Heart right ventricle (tissue), 16 donors: ENCODE measurements around the gene LRRC25. TPM values are rescaled to one million over a fixed set of nuclear protein-coding genes. Genes with fewer than 3 reads are reported as not detected.

Experiments used
- ATAC-seq, 8 donors: fragments of 200-7000 bp; cut with Tn5 transposase; one replicate each; pipeline ENCODE4 v1.9.1; 2020; ENCODE audit warnings: mild to moderate bottlenecking in 8 of 8, moderate library complexity in 8 of 8, moderate number of reproducible peaks in 1 of 8
- DNase-seq, 2 donors: peaks; one replicate each; pipeline ENCODE4 v3.0.0-alpha.2; 2020
- H3K27ac ChIP-seq, 10 donors: fragments of 200-600 bp; sonication (generic) in 2 of 10; one replicate each; pipeline versions ENCODE4 v1.5.0 to v1.8.0; 2020 to 2022; ENCODE audit warnings: mild to moderate bottlenecking in 3 of 10
- H3K27me3 ChIP-seq, 7 donors: fragments of 200-600 bp; one replicate each; pipeline ENCODE4 v1.8.0; 2021 to 2022; ENCODE audit warnings: mild to moderate bottlenecking in 2 of 7
- H3K36me3 ChIP-seq, 9 donors: fragments of 200-600 bp; sonication (generic) in 1 of 9; one replicate each; pipeline versions ENCODE4 v1.5.0 to v1.8.0; 2020 to 2022; ENCODE audit warnings: mild to moderate bottlenecking in 2 of 9
- H3K4me1 ChIP-seq, 9 donors: fragments of 200-600 bp; sonication (generic) in 1 of 9; one replicate each; pipeline versions ENCODE4 v1.5.0 to v1.8.0; 2020 to 2022; ENCODE audit warnings: mild to moderate bottlenecking in 4 of 9
- H3K4me3 ChIP-seq, 10 donors: fragments of 200-600 bp; sonication (generic) in 2 of 10; one replicate each; pipeline versions ENCODE4 v1.5.0 to v1.8.0; 2020 to 2022; ENCODE audit warnings: mild to moderate bottlenecking in 7 of 10, moderate library complexity in 2 of 10
- H3K9me3 ChIP-seq, 11 donors: fragments of 200-600 bp in 10 of 11; sonication (generic) in 2 of 11; one replicate each; pipeline versions ENCODE4 v1.5.0 to v1.8.0; 2013 to 2022; ENCODE audit warnings: mild to moderate bottlenecking in 2 of 11, control low read depth in 1 of 11, moderate library complexity in 1 of 11
- CTCF ChIP-seq, 9 donors: fragments of 200-600 bp; sonication (generic) in 2 of 9; IDR thresholded peaks; one replicate each; pipeline versions ENCODE4 v1.5.0 to v1.8.0; 2021 to 2022; ENCODE audit warnings: antibody characterized with exemption in 9 of 9, mild to moderate bottlenecking in 5 of 9, moderate library complexity in 1 of 9
- WGBS, 2 donors: extraction: QIAGEN DNeasy Blood & Tissue Kit; methylation state at CpG; one replicate each; pipeline ENCODE4 v1.1.7; 2013; ENCODE audit warnings: inconsistent platforms in 1 of 2; 5-methylcytosine and 5-hydroxymethylcytosine counted together
- intact Hi-C, 10 donors: fragments of 100-400 bp; cut with DNase I; formaldehyde crosslinking; loops; one replicate each; pipeline versions ENCODE4 v1.11.1 to v1.14.2; 2022
- polyA plus RNA-seq, 2 donors: library from polyadenylated mRNA; stranded (reverse); fragments of 200-250 nt; gene quantifications; one replicate each; pipeline ENCODE4 v1.2.3, GENCODE V29; 2013
- total RNA-seq, 10 donors: library from RNA; stranded (reverse); fragmentation: NEBNext Ultra II Directional in 3 of 10; extraction: Animal tissue kit (Norgen Biotek cat#: 25700) in 3 of 10; gene quantifications; one replicate each; pipeline versions ENCODE4 v1.2.1 to v1.2.4, GENCODE V29; 2021 to 2023
- donor health status: Arrhythmogenic right ventricular cardiomyopathy.
- donor health status: ischemic (EF 13 %, LVEDD 7.1; RV severe dilation, severe dysfunction).
- donor health status: healthy with polysubstance abuse.
- donor health status: DM: no; HTN: yes; CAD: no.
- donor health status: DM: no; HTN: no; CAD: no.
- donor health status: ischemic (EF 25% LVEDD 6.9; RV normal size, moderate dysfunction).
- donor health status: ischemic (EF 25% LVEDD 5.7; RV mildly dilated, moderate dysfunction).
- donor health status: healthy.
- donor health status: DM: yes; HTN: yes; CAD: no.
- donor health status: Ischemic cardiomyopathy.
- donor health status: ischemic (EF 35%, LVEDD 5.7; RV mildly dilated, moderate dysfunction).
- donor health status: nonischemic (EF 11% LVEDD 7.7; RV severe dilation, severe dysfunction).
- donor health status: DM: yes; HTN: yes; CAD: no.
- donor health status: PGD.
- donor health status: ischemic (EF 29% LVEDD 5.4; RV normal size, mild dysfunction).
- donor health status: nonischemic (EF 23%, LVEDD 6.1; RV moderate dilation, normal function).

The LRRC25 gene
- total and polyA plus RNA-seq, 12 donors, result 0.57 to 13.3 (median 1.8) TPM

GRCh38 chr19:18442941-18443340 is 45.5 kb upstream of the LRRC25 start:
- ATAC-seq, result no peak
- no peaks in the 10 kb centered on the region for H3K9me3 ChIP-seq
- no peak overlapping the region for H3K4me3 ChIP-seq
- H3K4me1 ChIP-seq, result peaks cover 8 to 19% (median 12%) of the 10 kb centered on the region in 9 donors
- 85 to 90% methylated on average over 12 of the region's 12 CpGs for WGBS, 2 donors
- intact Hi-C loops, result loop anchor here in 3 of 10 donors (10.0 kb wide), 3 partner anchors 122 to 412 kb away; no protein-coding TSS in a partner anchor
- DNase-seq, result no peak
- no peak overlapping the region for H3K27ac ChIP-seq
- TF ChIP-seq CTCF (IDR thresholded peaks at IDR 0.05), result no peak
- peaks cover 0 to 10% (median 0%) of the 10 kb centered on the region in 7 donors for H3K27me3 ChIP-seq
- peaks cover 0 to 53% (median 31%) of the 10 kb centered on the region in 9 donors for H3K36me3 ChIP-seq

- WGBS, 2 donors, result 87 to 90% methylated on average over 5 of the region's 5 CpGs
- H3K27me3 ChIP-seq, result peaks cover 0 to 17% (median 0%) of the 10 kb centered on the region in 7 donors
- ATAC-seq, result no peak
- no peak overlapping the region for H3K4me3 ChIP-seq
- H3K9me3 ChIP-seq, result no peaks in the 10 kb centered on the region
- peaks cover 0 to 45% (median 31%) of the 10 kb centered on the region in 9 donors for H3K36me3 ChIP-seq
- peaks cover 9 to 26% (median 19%) of the 10 kb centered on the region in 9 donors for H3K4me1 ChIP-seq
- no peak for TF ChIP-seq CTCF (IDR thresholded peaks at IDR 0.05)
- DNase-seq, result no peak
- no peak overlapping the region for H3K27ac ChIP-seq
- intact Hi-C loops, result loop anchor here in 3 of 10 donors (10.0 kb wide), 3 partner anchors 123 to 413 kb away; no protein-coding TSS in a partner anchor
These were observed 44.7 kb upstream of the LRRC25 start for GRCh38 chr19:18441804-18442788.

GRCh38 chr19:18440936-18441803 is 43.7 kb upstream of the LRRC25 start:
- no peak overlapping the region for H3K27ac ChIP-seq
- peaks cover 0 to 23% (median 0%) of the 10 kb centered on the region in 7 donors for H3K27me3 ChIP-seq
- H3K4me1 ChIP-seq, result peaks cover 11 to 31% (median 26%) of the 10 kb centered on the region in 9 donors
- ATAC-seq, result no peak
- no peaks in the 10 kb centered on the region for H3K9me3 ChIP-seq
- 84% methylated on average over 23 of the region's 23 CpGs for WGBS, 2 donors
- H3K36me3 ChIP-seq, result peaks cover 0 to 37% (median 25%) of the 10 kb centered on the region in 9 donors
- intact Hi-C loops, result loop anchor here in 3 of 10 donors (10.0 kb wide), 3 partner anchors 124 to 414 kb away; no protein-coding TSS in a partner anchor
- TF ChIP-seq CTCF (IDR thresholded peaks at IDR 0.05), result no peak
- H3K4me3 ChIP-seq, result no peak overlapping the region
- DNase-seq, result no peak
